GM19395 (cell line): ENCODE measurements around the gene MAP6.
"Not testable (repeated sequence)": the region's sequence is repeated elsewhere in the genome, so short reads cannot be mapped to it uniquely, and the experiment has no call there.

Experiments used
- ATAC-seq: cut with Tn5 transposase; IDR thresholded peaks from one replicate; pipeline ENCODE4 v1.9.1; 2021; ENCODE audit warnings: mild to moderate bottlenecking, moderate library complexity; ENCODE audit not compliant: unreplicated experiment

Gene MAP6

GRCh38 chr11:75593286-75593915 lies 75.4 kb downstream of the MAP6 start:
- ATAC-seq, result no peak

- ATAC-seq, result no peak
Observed at GRCh38 chr11:75592715-75593114, 76.1 kb downstream of the MAP6 start.

GRCh38 chr11:75591966-75592365 lies 76.9 kb downstream of the MAP6 start:
- ATAC-seq, result no peak

- no peak for ATAC-seq
Observed at GRCh38 chr11:75591371-75591770, 77.5 kb downstream of the MAP6 start.

GRCh38 chr11:75589933-75590332 lies 78.9 kb downstream of the MAP6 start:
- ATAC-seq, result no peak

- ATAC-seq, result no peak
Observed at GRCh38 chr11:75589051-75589450, 79.8 kb downstream of the MAP6 start.

- ATAC-seq, result no peak
Observed at GRCh38 chr11:75588051-75588481, 80.8 kb downstream of the MAP6 start.

GRCh38 chr11:75586395-75586794 lies 82.4 kb downstream of the MAP6 start:
- ATAC-seq, result no peak

- no peak for ATAC-seq
Observed at GRCh38 chr11:75585293-75585670, 83.6 kb downstream of the MAP6 start.

- not testable (repeated sequence) for ATAC-seq
Observed at GRCh38 chr11:75584659-75585292, 84.1 kb downstream of the MAP6 start.

GRCh38 chr11:75583718-75584658 lies 84.8 kb downstream of the MAP6 start:
- peak; percentile 20 for ATAC-seq

GRCh38 chr11:75582895-75583717 lies 85.7 kb downstream of the MAP6 start:
- ATAC-seq, result peak; percentile 69

- ATAC-seq, result no peak
Observed at GRCh38 chr11:75582506-75582894, 86.3 kb downstream of the MAP6 start.

GRCh38 chr11:75579841-75580240 lies 89.0 kb downstream of the MAP6 start:
- ATAC-seq, result no peak

- ATAC-seq, result no peak
Observed at GRCh38 chr11:75578977-75579376, 89.9 kb downstream of the MAP6 start.

GRCh38 chr11:75577207-75577606 lies 91.6 kb downstream of the MAP6 start:
- no peak for ATAC-seq

- no peak for ATAC-seq
Observed at GRCh38 chr11:75576499-75576918, 92.3 kb downstream of the MAP6 start.

- ATAC-seq, result no peak
Observed at GRCh38 chr11:75576017-75576416, 92.8 kb downstream of the MAP6 start.

- no peak for ATAC-seq
Observed at GRCh38 chr11:75574698-75575602, 93.9 kb downstream of the MAP6 start.

- ATAC-seq, result no peak
Observed at GRCh38 chr11:75572744-75573143, 96.1 kb downstream of the MAP6 start.
